HUES48 (cell line): ENCODE results near the gene ERGIC1.

ENCODE experiments used
- H3K27ac ChIP-seq: one replicate; pipeline ENCODE4 v1.7.0; 2013; ENCODE audit warnings: low read depth, low read length, inconsistent platforms
- H3K27me3 ChIP-seq: 2 replicates; pipeline ENCODE4 v1.6.1; 2013; ENCODE audit warnings: mild to moderate bottlenecking, low read length; ENCODE audit not compliant: control insufficient read depth, insufficient read depth
- H3K36me3 ChIP-seq: 2 replicates; pipeline ENCODE4 v1.6.1; 2013; ENCODE audit warnings: low read length; ENCODE audit not compliant: control insufficient read depth, insufficient read depth
- H3K4me1 ChIP-seq: 2 replicates; pipeline ENCODE4 v1.6.1; 2013; ENCODE audit warnings: mild to moderate bottlenecking, low read length; ENCODE audit not compliant: control insufficient read depth, insufficient read depth
- H3K4me3 ChIP-seq: 2 replicates; pipeline ENCODE4 v1.5.1; 2013; ENCODE audit warnings: mild to moderate bottlenecking, low read depth, low read length
- H3K9ac ChIP-seq: 2 replicates; pipeline ENCODE4 v1.6.1; 2013; ENCODE audit warnings: mild to moderate bottlenecking, low read depth, low read length, moderate library complexity
- H3K9me3 ChIP-seq: 2 replicates; pipeline ENCODE4 v1.6.1; 2013; ENCODE audit warnings: low read length; ENCODE audit not compliant: control insufficient read depth, insufficient read depth

ERGIC1 gene

GRCh38 chr5:172935096-172935495, 101.0 kb downstream of the ERGIC1 start:
- Histone ChIP-seq H3K36me3 (peaks cover 49% of the 10 kb centered on the region), H3K27me3 (no peaks in the 10 kb centered on the region), H3K4me3 (no peak overlapping the region), H3K9me3 (no peaks in the 10 kb centered on the region), H3K9ac (no peak overlapping the region), H3K27ac (no peak overlapping the region), H3K4me1 (peaks cover 6% of the 10 kb centered on the region; the same call in 1 of the 2 replicates)

- Histone ChIP-seq H3K9ac (no peak overlapping the region), H3K27ac (no peak overlapping the region), H3K4me1 (peaks cover 6% of the 10 kb centered on the region; the same call in 1 of the 2 replicates), H3K4me3 (no peak overlapping the region), H3K36me3 (peaks cover 58% of the 10 kb centered on the region), H3K9me3 (no peaks in the 10 kb centered on the region), H3K27me3 (no peaks in the 10 kb centered on the region)
Observed at GRCh38 chr5:172936401-172936800, 102.3 kb downstream of the ERGIC1 start.

GRCh38 chr5:172939071-172939470, 105.0 kb downstream of the ERGIC1 start:
- Histone ChIP-seq H3K9ac (no peak overlapping the region), H3K27ac (peak overlapping the region; percentile 28), H3K36me3 (peaks cover 48% of the 10 kb centered on the region), H3K9me3 (no peaks in the 10 kb centered on the region), H3K27me3 (no peaks in the 10 kb centered on the region), H3K4me3 (no peak overlapping the region), H3K4me1 (peaks cover 18% of the 10 kb centered on the region)

GRCh38 chr5:172939611-172940267, 105.7 kb downstream of the ERGIC1 start:
- no peak overlapping the region for H3K9ac ChIP-seq
- H3K4me1 ChIP-seq, result peaks cover 18% of the 10 kb centered on the region
- H3K36me3 ChIP-seq, result peaks cover 45% of the 10 kb centered on the region
- H3K9me3 ChIP-seq, result no peaks in the 10 kb centered on the region
- H3K27me3 ChIP-seq, result no peaks in the 10 kb centered on the region
- H3K27ac ChIP-seq, result no peak overlapping the region
- H3K4me3 ChIP-seq, result no peak overlapping the region

GRCh38 chr5:172940268-172941066, 106.4 kb downstream of the ERGIC1 start:
- Histone ChIP-seq H3K36me3 (peaks cover 38% of the 10 kb centered on the region), H3K9ac (no peak overlapping the region), H3K9me3 (no peaks in the 10 kb centered on the region), H3K4me1 (peaks cover 18% of the 10 kb centered on the region), H3K27ac (no peak overlapping the region), H3K27me3 (no peaks in the 10 kb centered on the region), H3K4me3 (no peak overlapping the region)

- no peak overlapping the region for H3K4me3 ChIP-seq
- H3K27ac ChIP-seq, result no peak overlapping the region
- H3K9me3 ChIP-seq, result no peaks in the 10 kb centered on the region
- H3K27me3 ChIP-seq, result no peaks in the 10 kb centered on the region
- H3K9ac ChIP-seq, result no peak overlapping the region
- H3K36me3 ChIP-seq, result peaks cover 34% of the 10 kb centered on the region
- H3K4me1 ChIP-seq, result peaks cover 18% of the 10 kb centered on the region
Observed at GRCh38 chr5:172941067-172941516, 107.0 kb downstream of the ERGIC1 start.

- Histone ChIP-seq H3K36me3 (peaks cover 25% of the 10 kb centered on the region), H3K9me3 (no peaks in the 10 kb centered on the region), H3K27ac (peak overlapping the region; percentile 55), H3K4me3 (no peak overlapping the region), H3K27me3 (no peaks in the 10 kb centered on the region), H3K4me1 (peaks cover 18% of the 10 kb centered on the region), H3K9ac (no peak overlapping the region)
Observed at GRCh38 chr5:172942556-172942955, 108.5 kb downstream of the ERGIC1 start.

- Histone ChIP-seq H3K9ac (0 out of 2 replicates have a peak overlapping the region, but pooled peaks have one; percentile 10), H3K36me3 (peaks cover 21% of the 10 kb centered on the region), H3K27me3 (no peaks in the 10 kb centered on the region), H3K4me3 (no peak overlapping the region), H3K27ac (peak overlapping the region; percentile 75), H3K4me1 (peaks cover 18% of the 10 kb centered on the region), H3K9me3 (no peaks in the 10 kb centered on the region)
Observed at GRCh38 chr5:172943283-172943841, 109.3 kb downstream of the ERGIC1 start.

GRCh38 chr5:172943906-172944305, 109.9 kb downstream of the ERGIC1 start:
- H3K9me3 ChIP-seq, result no peaks in the 10 kb centered on the region
- H3K27me3 ChIP-seq, result no peaks in the 10 kb centered on the region
- peaks cover 18% of the 10 kb centered on the region for H3K4me1 ChIP-seq
- peaks cover 21% of the 10 kb centered on the region for H3K36me3 ChIP-seq
- H3K4me3 ChIP-seq, result no peak overlapping the region
- 0 out of 2 replicates have a peak overlapping the region, but pooled peaks have one; percentile 10 for H3K9ac ChIP-seq
- H3K27ac ChIP-seq, result peak overlapping the region; percentile 75

- peaks cover 15% of the 10 kb centered on the region for H3K36me3 ChIP-seq
- peaks cover 18% of the 10 kb centered on the region for H3K4me1 ChIP-seq
- no peaks in the 10 kb centered on the region for H3K27me3 ChIP-seq
- H3K9ac ChIP-seq, result no peak overlapping the region
- H3K9me3 ChIP-seq, result no peaks in the 10 kb centered on the region
- H3K4me3 ChIP-seq, result no peak overlapping the region
- no peak overlapping the region for H3K27ac ChIP-seq
Observed at GRCh38 chr5:172944741-172945140, 110.7 kb downstream of the ERGIC1 start.

GRCh38 chr5:172945151-172945550, 111.1 kb downstream of the ERGIC1 start:
- Histone ChIP-seq H3K27me3 (no peaks in the 10 kb centered on the region), H3K4me3 (no peak overlapping the region), H3K9ac (no peak overlapping the region), H3K4me1 (peaks cover 18% of the 10 kb centered on the region), H3K9me3 (no peaks in the 10 kb centered on the region), H3K27ac (no peak overlapping the region), H3K36me3 (peaks cover 13% of the 10 kb centered on the region)
